ENCODE data around the gene TCEAL4.

DNA sequence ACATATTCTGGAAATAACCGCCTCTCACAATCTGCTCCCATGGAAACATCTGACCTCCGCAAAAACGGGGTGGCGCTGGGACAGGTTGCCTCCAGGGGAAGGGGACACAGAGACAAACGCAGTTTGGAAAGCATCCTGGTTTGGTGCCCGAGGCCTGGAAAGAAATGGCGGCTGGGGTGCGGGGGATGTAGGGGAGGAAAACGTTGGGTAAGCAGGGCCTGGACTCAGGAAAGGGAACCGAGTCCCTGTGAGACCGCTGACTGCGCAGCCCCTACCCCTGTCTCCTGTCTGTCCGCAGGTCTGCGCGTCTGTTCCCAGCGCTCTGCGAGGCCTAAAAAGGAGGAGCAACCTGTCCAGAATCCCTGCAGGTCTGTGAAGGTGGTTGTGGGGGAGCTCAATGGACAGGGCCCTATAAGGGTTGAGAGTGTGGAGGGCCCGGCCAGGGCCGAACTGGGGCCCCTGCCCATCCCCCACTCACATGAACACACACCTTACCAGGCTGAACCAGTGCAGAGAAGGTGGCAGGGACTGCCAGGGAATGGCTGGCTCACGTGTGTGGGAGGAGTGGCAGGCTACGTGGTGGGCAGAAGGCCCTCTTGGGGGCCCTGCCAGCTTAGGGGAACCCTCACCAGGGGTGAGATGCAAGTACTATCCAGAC is 23.1 kb downstream of the TCEAL4 start:
- TF ChIP-seq, protein P1, sequence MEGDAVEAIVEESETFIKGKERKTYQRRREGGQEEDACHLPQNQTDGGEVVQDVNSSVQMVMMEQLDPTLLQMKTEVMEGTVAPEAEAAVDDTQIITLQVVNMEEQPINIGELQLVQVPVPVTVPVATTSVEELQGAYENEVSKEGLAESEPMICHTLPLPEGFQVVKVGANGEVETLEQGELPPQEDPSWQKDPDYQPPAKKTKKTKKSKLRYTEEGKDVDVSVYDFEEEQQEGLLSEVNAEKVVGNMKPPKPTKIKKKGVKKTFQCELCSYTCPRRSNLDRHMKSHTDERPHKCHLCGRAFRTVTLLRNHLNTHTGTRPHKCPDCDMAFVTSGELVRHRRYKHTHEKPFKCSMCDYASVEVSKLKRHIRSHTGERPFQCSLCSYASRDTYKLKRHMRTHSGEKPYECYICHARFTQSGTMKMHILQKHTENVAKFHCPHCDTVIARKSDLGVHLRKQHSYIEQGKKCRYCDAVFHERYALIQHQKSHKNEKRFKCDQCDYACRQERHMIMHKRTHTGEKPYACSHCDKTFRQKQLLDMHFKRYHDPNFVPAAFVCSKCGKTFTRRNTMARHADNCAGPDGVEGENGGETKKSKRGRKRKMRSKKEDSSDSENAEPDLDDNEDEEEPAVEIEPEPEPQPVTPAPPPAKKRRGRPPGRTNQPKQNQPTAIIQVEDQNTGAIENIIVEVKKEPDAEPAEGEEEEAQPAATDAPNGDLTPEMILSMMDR (IDR thresholded peaks at IDR 0.05) = no peak
- TF ChIP-seq POLR2AphosphoS5 (IDR thresholded peaks at IDR 0.05; ENCODE audit: insufficient read depth in 1 of 2, low read depth in 1 of 2) = no peak
